HG03159 (cell line): ENCODE data around the gene SSBP2.
"Not testable (repeated sequence)": the region's sequence is repeated elsewhere in the genome, so short reads cannot be mapped to it uniquely, and the experiment has no call there.

ENCODE experiments used
- ATAC-seq: cut with Tn5 transposase; IDR thresholded peaks from one replicate; pipeline ENCODE4 v1.9.1; 2021; ENCODE audit warnings: mild to moderate bottlenecking, moderate library complexity; ENCODE audit not compliant: unreplicated experiment

Gene SSBP2

GRCh38 chr5:81537905-81538547 is 212.9 kb downstream of the SSBP2 start:
- ATAC-seq: no peak

- no peak for ATAC-seq
Measured at GRCh38 chr5:81534441-81534840, 216.5 kb downstream of the SSBP2 start.

- no peak for ATAC-seq
Measured at GRCh38 chr5:81533629-81534405, 217.1 kb downstream of the SSBP2 start.

- ATAC-seq: no peak
Measured at GRCh38 chr5:81530919-81531318, 220.0 kb downstream of the SSBP2 start.

GRCh38 chr5:81525690-81526089 is 225.2 kb downstream of the SSBP2 start:
- no peak for ATAC-seq

- no peak for ATAC-seq
Measured at GRCh38 chr5:81524015-81524414, 226.9 kb downstream of the SSBP2 start.

GRCh38 chr5:81522571-81522970 is 228.3 kb downstream of the SSBP2 start:
- no peak for ATAC-seq

GRCh38 chr5:81520769-81521168 is 230.1 kb downstream of the SSBP2 start:
- ATAC-seq: no peak

- no peak for ATAC-seq
Measured at GRCh38 chr5:81519217-81519905, 231.5 kb downstream of the SSBP2 start.

- no peak for ATAC-seq
Measured at GRCh38 chr5:81517462-81517861, 233.4 kb downstream of the SSBP2 start.

GRCh38 chr5:81516091-81516490 is 234.8 kb downstream of the SSBP2 start:
- no peak for ATAC-seq

- no peak for ATAC-seq
Measured at GRCh38 chr5:81513982-81514381, 236.9 kb downstream of the SSBP2 start.

- ATAC-seq: no peak
Measured at GRCh38 chr5:81513473-81513872, 237.4 kb downstream of the SSBP2 start.

- ATAC-seq: peak; percentile 100
Measured at GRCh38 chr5:81506900-81507588, 243.9 kb downstream of the SSBP2 start.

GRCh38 chr5:81506378-81506777 is 244.5 kb downstream of the SSBP2 start:
- ATAC-seq: no peak

GRCh38 chr5:81505672-81506071 is 245.2 kb downstream of the SSBP2 start:
- no peak for ATAC-seq

GRCh38 chr5:81503602-81504001 is 247.3 kb downstream of the SSBP2 start:
- ATAC-seq: not testable (repeated sequence)

GRCh38 chr5:81495286-81495685 is 255.6 kb downstream of the SSBP2 start:
- no peak for ATAC-seq

- ATAC-seq: no peak
Measured at GRCh38 chr5:81488862-81489261, 262.0 kb downstream of the SSBP2 start.

GRCh38 chr5:81486711-81487110 is 264.2 kb downstream of the SSBP2 start:
- no peak for ATAC-seq

- no peak for ATAC-seq
Measured at GRCh38 chr5:81482595-81482994, 268.3 kb downstream of the SSBP2 start.
